Right lobe of liver (tissue), 6 donors: ENCODE data around the gene LRPAP1. TPM values are rescaled to one million over a fixed set of nuclear protein-coding genes. Genes with fewer than 3 reads are reported as not detected.

ENCODE experiments used
- ATAC-seq, 4 donors: fragments of 200-7000 bp; cut with Tn5 transposase; one replicate each; pipeline ENCODE4 v1.9.1; 2020; ENCODE audit warnings: mild to moderate bottlenecking in 4 of 4, moderate library complexity in 4 of 4
- DNase-seq, 3 donors: peaks; one replicate each; pipeline ENCODE4 v3.0.0-alpha.2; 2020
- H3K27ac ChIP-seq, 3 donors: fragments of 200-600 bp; one replicate each; pipeline ENCODE4 v1.8.0; 2022
- H3K27me3 ChIP-seq, 2 donors: fragments of 200-600 bp; one replicate each; pipeline ENCODE4 v1.8.0; 2022
- H3K36me3 ChIP-seq, 4 donors: fragments of 200-600 bp; sonication (generic) in 1 of 4; one replicate each; pipeline versions ENCODE4 v1.5.1 to v1.8.0; 2017 to 2022; ENCODE audit warnings: control low read depth in 1 of 4
- H3K4me1 ChIP-seq, 4 donors: fragments of 200-600 bp; sonication (generic) in 1 of 4; one replicate each; pipeline versions ENCODE4 v1.5.1 to v1.8.0; 2017 to 2022; ENCODE audit warnings: control low read depth in 1 of 4
- H3K4me3 ChIP-seq, 3 donors: fragments of 200-600 bp; one replicate each; pipeline ENCODE4 v1.8.0; 2022
- H3K9me3 ChIP-seq, 4 donors: fragments of 200-600 bp; sonication (generic) in 1 of 4; one replicate each; pipeline versions ENCODE4 v1.5.1 to v1.8.0; 2017 to 2022; ENCODE audit warnings: control low read depth in 1 of 4
- CTCF ChIP-seq, 4 donors: fragments of 200-600 bp in 3 of 4; fragments of 450-650 bp in 1 of 4; IDR thresholded peaks; one replicate each; pipeline versions ENCODE4 v1.5.1 to v1.8.0; 2016 to 2022; ENCODE audit warnings: antibody characterized with exemption in 4 of 4, mild to moderate bottlenecking in 2 of 4
- POLR2A ChIP-seq: fragments of 450-650 bp; IDR thresholded peaks from one replicate; pipeline ENCODE4 v1.6.1; 2017; ENCODE audit warnings: antibody characterized with exemption, mild to moderate bottlenecking
- WGBS: methylation state at CpG from one replicate; pipeline ENCODE4 v1.1.6; 2018; ENCODE audit warnings: low coverage, low lambda C conversion rate; ENCODE audit not compliant: insufficient coverage; ENCODE audit errors: missing lambda C conversion rate; 5-methylcytosine and 5-hydroxymethylcytosine counted together
- intact Hi-C, 2 donors: fragments of 100-400 bp; cut with DNase I; formaldehyde crosslinking; loops; one replicate each; pipeline versions ENCODE4 v1.11.2 to v1.14.1; 2022
- total RNA-seq, 6 experiments: library from RNA; depleted of rRNA in 2 of 6; stranded (reverse); fragments of >200 nt in 2 of 6; fragmentation: NEBNext Ultra II Directional in 3 of 6; extraction: Animal tissue kit (Norgen Biotek cat#: 25700) in 3 of 6; gene quantifications; one replicate each; pipeline versions ENCODE4 v1.1.0 to v1.2.4, GENCODE V29; 2016 to 2023
- donor health status: DM: no; HTN: yes; CAD: no.
- donor health status: DM: no; HTN: no; CAD: no.
- donor health status: DM: no; HTN: no; CAD: no.
- donor health status: DM: no; HTN: yes; CAD: no.
- donor health status: DM: no; HTN: yes; CAD: no.

Gene LRPAP1
- total RNA-seq, 6 experiments from 2014 or later, result 63.4 to 108 (median 85.3) TPM

- intact Hi-C loops, result no loop called here
- H3K36me3 ChIP-seq, result no peaks in the 10 kb centered on the region
- no peaks in the 10 kb centered on the region for H3K27me3 ChIP-seq
- H3K4me1 ChIP-seq, result no peaks in the 10 kb centered on the region
- TF ChIP-seq POLR2A, result no peak
- TF ChIP-seq CTCF (IDR thresholded peaks at IDR 0.05), result no peak
- H3K4me3 ChIP-seq, result no peak overlapping the region
- ATAC-seq (no peak), DNase-seq (no peak)
- no peak overlapping the region for H3K27ac ChIP-seq
- no peaks in the 10 kb centered on the region for H3K9me3 ChIP-seq
- no CpG with 5 or more reads among the region's 25 CpGs for WGBS
Measured at GRCh38 chr4:3485886-3486540, 46.2 kb downstream of the LRPAP1 start.

GRCh38 chr4:3485011-3485791 lies 47.0 kb downstream of the LRPAP1 start:
- Histone ChIP-seq H3K36me3 (no peaks in the 10 kb centered on the region), H3K27me3 (no peaks in the 10 kb centered on the region), H3K4me1 (no peaks in the 10 kb centered on the region), H3K4me3 (no peak overlapping the region), H3K27ac (no peak overlapping the region), H3K9me3 (no peaks in the 10 kb centered on the region)
- no peak for DNase-seq
- WGBS, result 23% methylated on average over 7 of the region's 36 CpGs
- ATAC-seq, result no peak
- TF ChIP-seq POLR2A, result no peak
- no peak for TF ChIP-seq CTCF (IDR thresholded peaks at IDR 0.05)
- intact Hi-C loops, result no loop called here

DNA sequence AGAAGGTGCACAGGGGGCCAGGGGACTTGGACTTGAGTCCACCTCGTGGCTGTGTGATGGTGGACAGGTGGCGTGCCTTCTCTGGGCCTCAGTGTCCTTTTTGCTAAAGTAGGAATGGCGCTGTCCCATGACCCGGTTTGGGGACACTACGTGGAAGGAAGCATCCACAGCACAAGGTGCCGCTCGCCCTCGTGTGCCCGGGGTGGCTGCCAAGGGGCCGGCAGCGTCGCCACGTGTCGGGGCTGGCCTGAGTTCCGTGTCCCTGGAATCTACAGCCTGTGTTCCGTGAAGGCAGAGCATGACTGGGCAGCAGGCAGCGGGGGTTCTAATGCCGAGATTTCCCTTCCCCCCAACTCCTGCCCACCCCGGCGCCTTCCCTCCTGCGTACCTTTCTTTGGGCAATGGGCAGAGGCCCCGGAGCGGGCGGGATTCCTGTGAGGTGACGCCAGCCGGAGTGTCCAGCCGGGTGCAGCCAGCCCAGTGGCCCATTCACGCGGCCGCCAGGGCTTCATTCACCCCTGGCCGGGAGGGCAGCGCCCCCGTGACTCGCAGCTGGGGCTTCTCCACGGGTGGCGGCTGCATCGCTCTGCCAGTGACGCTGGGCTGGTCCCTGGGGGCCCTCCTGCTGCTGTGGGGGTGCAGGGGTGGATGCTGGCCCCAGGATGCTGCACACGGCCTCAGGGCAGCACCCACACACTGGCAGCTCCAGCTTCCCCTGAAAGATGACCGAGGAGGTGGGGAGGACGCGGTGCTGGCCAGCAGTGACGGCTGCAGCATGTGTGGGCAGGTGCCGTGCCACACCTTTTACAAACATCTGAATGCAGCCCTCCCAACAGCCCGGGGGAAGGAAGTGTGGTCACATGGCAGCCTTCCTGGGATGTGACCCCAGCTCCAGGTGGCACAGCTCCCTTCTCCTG lies 47.9 kb downstream of the LRPAP1 start:
- no peak for TF ChIP-seq CTCF (IDR thresholded peaks at IDR 0.05)
- no peak for TF ChIP-seq POLR2A
- Histone ChIP-seq H3K27me3 (no peaks in the 10 kb centered on the region), H3K36me3 (no peaks in the 10 kb centered on the region), H3K27ac (no peak overlapping the region), H3K4me3 (no peak overlapping the region), H3K4me1 (no peaks in the 10 kb centered on the region), H3K9me3 (no peaks in the 10 kb centered on the region)
- DNase-seq (no peak), ATAC-seq (peak in 1 of 4 donors; percentile 25)
- intact Hi-C loops, result no loop called here
- WGBS, result no CpG with 5 or more reads among the region's 45 CpGs

DNA sequence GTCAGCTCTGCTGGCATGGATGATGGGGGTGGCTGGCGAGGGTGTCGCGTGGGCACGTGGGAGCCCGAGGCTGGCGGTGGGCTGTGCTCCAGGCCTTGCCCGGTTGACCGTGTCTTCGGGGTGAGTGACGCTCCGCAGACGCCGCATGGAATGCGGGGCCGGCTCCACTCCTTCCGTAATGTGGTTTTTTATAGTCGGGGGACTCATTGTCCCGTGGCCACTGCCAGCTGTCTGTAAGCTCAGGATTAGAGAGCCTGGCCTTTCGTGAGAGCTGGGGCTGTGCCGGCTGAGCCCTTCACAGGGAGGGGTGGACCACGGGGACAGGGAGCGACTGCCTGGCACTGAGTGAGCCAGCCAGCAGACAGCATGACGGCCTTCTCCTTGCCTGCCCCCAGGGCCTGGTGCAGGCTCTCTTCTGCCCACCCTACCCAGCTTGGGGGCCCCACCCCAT lies 48.7 kb downstream of the LRPAP1 start:
- Histone ChIP-seq H3K4me3 (no peak overlapping the region), H3K36me3 (no peaks in the 10 kb centered on the region), H3K9me3 (no peaks in the 10 kb centered on the region), H3K27me3 (no peaks in the 10 kb centered on the region), H3K4me1 (no peaks in the 10 kb centered on the region), H3K27ac (no peak overlapping the region)
- intact Hi-C loops, result no loop called here
- ATAC-seq (no peak), DNase-seq (no peak)
- no peak for TF ChIP-seq CTCF (IDR thresholded peaks at IDR 0.05)
- TF ChIP-seq POLR2A, result no peak
- no CpG with 5 or more reads among the region's 23 CpGs for WGBS
